ENCODE results near the gene YBEY.

The YBEY gene

GRCh38 chr21:46273341-46273740 lies 12.8 kb upstream of the YBEY start:
- TF ChIP-seq CTCF (IDR thresholded peaks at IDR 0.05; ENCODE audit: borderline replicate concordance, control extremely low read depth, extremely low read depth, insufficient read depth, missing control alignments) = no peak
- in situ Hi-C loops (cut with MboI; ENCODE audit: low sequenced_read_pairs, unreplicated experiment) = no loop called here
- DNase-seq (ENCODE audit: low spot score) = no peak

GRCh38 chr21:46274797-46275390 lies 11.2 kb upstream of the YBEY start:
- in situ Hi-C loops (cut with MboI; ENCODE audit: low sequenced_read_pairs, unreplicated experiment) = no loop called here
- DNase-seq (ENCODE audit: low spot score) = no peak
- TF ChIP-seq CTCF (IDR thresholded peaks at IDR 0.05; ENCODE audit: borderline replicate concordance, control extremely low read depth, extremely low read depth, insufficient read depth, missing control alignments) = no peak

GRCh38 chr21:46284077-46284644 lies 2.0 kb upstream of the YBEY start:
- no peak for DNase-seq (ENCODE audit: low spot score)
- TF ChIP-seq CTCF (IDR thresholded peaks at IDR 0.05; ENCODE audit: borderline replicate concordance, control extremely low read depth, extremely low read depth, insufficient read depth, missing control alignments) = no peak
- in situ Hi-C loops (cut with MboI; ENCODE audit: low sequenced_read_pairs, unreplicated experiment) = no loop called here

GRCh38 chr21:46284733-46285132 lies 1.4 kb upstream of the YBEY start:
- no peak for DNase-seq (ENCODE audit: low spot score)
- TF ChIP-seq CTCF (IDR thresholded peaks at IDR 0.05; ENCODE audit: borderline replicate concordance, control extremely low read depth, extremely low read depth, insufficient read depth, missing control alignments) = no peak
- in situ Hi-C loops (cut with MboI; ENCODE audit: low sequenced_read_pairs, unreplicated experiment) = no loop called here

GRCh38 chr21:46285206-46285661 lies 908 bp upstream of the YBEY start, which contains the start of gene MCM3AP:
Gene MCM3AP (minus strand): TSS chr21:46285611. CDS start chr21:46285286, 325 bp downstream.
- in situ Hi-C loops (cut with MboI; ENCODE audit: low sequenced_read_pairs, unreplicated experiment) = no loop called here
- TF ChIP-seq CTCF (IDR thresholded peaks at IDR 0.05; ENCODE audit: borderline replicate concordance, control extremely low read depth, extremely low read depth, insufficient read depth, missing control alignments) = no peak
- no peak for DNase-seq (ENCODE audit: low spot score)

- TF ChIP-seq CTCF (IDR thresholded peaks at IDR 0.05; ENCODE audit: borderline replicate concordance, control extremely low read depth, extremely low read depth, insufficient read depth, missing control alignments) = no peak
- no peak for DNase-seq (ENCODE audit: low spot score)
- in situ Hi-C loops (cut with MboI; ENCODE audit: low sequenced_read_pairs, unreplicated experiment) = no loop called here
These were observed 483 bp downstream of the YBEY start for GRCh38 chr21:46286648-46287002.

Data from GM13976 (cell line).